ENCODE data around the gene CDH16.

GRCh38 chr16:66871840-66872239 lies 46.8 kb downstream of the CDH16 start:
- TF ChIP-seq, protein P1, sequence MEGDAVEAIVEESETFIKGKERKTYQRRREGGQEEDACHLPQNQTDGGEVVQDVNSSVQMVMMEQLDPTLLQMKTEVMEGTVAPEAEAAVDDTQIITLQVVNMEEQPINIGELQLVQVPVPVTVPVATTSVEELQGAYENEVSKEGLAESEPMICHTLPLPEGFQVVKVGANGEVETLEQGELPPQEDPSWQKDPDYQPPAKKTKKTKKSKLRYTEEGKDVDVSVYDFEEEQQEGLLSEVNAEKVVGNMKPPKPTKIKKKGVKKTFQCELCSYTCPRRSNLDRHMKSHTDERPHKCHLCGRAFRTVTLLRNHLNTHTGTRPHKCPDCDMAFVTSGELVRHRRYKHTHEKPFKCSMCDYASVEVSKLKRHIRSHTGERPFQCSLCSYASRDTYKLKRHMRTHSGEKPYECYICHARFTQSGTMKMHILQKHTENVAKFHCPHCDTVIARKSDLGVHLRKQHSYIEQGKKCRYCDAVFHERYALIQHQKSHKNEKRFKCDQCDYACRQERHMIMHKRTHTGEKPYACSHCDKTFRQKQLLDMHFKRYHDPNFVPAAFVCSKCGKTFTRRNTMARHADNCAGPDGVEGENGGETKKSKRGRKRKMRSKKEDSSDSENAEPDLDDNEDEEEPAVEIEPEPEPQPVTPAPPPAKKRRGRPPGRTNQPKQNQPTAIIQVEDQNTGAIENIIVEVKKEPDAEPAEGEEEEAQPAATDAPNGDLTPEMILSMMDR (IDR thresholded peaks at IDR 0.05; ENCODE audit: low read length) = no peak
- TF ChIP-seq EZH2 (IDR thresholded peaks at IDR 0.05; ENCODE audit: borderline replicate concordance, low read length) = no peak

Measured in OCI-LY1 (cell line).